Uterus (tissue), 2 donors: Measurements from ENCODE around the gene F2RL2.

Experiments used
- POLR2A ChIP-seq, 2 donors: fragments of 450-650 bp; IDR thresholded peaks; one replicate each; pipeline ENCODE4 v1.6.1; 2016; ENCODE audit warnings: antibody characterized with exemption in 2 of 2, mild to moderate bottlenecking in 1 of 2, moderate library complexity in 1 of 2
- TF ChIP-seq, protein P1 (sequence below), 4 experiments: fragments of 200-600 bp in 2 of 4; fragments of 450-650 bp in 2 of 4; sonication (generic) in 2 of 4; IDR thresholded peaks; one replicate each; pipeline ENCODE4 v1.5.1; 2016 to 2019; ENCODE audit warnings: antibody characterized with exemption in 4 of 4, mild to moderate bottlenecking in 2 of 4, moderate library complexity in 1 of 4

DNA sequence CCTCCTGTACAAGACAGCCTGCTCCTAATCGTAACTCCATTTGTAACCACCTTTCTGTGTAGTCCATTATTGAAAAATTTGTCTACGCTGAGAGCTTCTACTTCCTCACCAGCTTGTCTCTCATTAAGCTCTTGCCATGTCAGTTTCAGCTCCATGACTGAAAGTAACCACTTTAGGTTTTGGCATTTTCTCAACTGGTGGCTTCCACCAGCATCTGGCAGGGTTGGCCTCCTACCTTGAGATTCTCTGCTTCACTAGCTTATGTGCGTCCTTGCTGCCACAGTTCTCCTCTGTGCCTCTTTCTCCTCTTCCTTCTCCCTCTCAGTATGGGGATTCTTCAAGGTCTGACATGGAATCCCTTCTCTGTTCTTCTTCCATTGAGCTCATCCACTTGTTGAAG is 31.8 kb downstream of the F2RL2 start:
- no peak for TF ChIP-seq POLR2A (IDR thresholded peaks at IDR 0.05)
- TF ChIP-seq, protein P1, sequence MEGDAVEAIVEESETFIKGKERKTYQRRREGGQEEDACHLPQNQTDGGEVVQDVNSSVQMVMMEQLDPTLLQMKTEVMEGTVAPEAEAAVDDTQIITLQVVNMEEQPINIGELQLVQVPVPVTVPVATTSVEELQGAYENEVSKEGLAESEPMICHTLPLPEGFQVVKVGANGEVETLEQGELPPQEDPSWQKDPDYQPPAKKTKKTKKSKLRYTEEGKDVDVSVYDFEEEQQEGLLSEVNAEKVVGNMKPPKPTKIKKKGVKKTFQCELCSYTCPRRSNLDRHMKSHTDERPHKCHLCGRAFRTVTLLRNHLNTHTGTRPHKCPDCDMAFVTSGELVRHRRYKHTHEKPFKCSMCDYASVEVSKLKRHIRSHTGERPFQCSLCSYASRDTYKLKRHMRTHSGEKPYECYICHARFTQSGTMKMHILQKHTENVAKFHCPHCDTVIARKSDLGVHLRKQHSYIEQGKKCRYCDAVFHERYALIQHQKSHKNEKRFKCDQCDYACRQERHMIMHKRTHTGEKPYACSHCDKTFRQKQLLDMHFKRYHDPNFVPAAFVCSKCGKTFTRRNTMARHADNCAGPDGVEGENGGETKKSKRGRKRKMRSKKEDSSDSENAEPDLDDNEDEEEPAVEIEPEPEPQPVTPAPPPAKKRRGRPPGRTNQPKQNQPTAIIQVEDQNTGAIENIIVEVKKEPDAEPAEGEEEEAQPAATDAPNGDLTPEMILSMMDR (IDR thresholded peaks at IDR 0.05): no peak
